ENCODE data around the gene RFT1.
A peak's percentile ranks its signal among the peaks of the same experiment; 100 is the strongest.

The RFT1 gene

DNA sequence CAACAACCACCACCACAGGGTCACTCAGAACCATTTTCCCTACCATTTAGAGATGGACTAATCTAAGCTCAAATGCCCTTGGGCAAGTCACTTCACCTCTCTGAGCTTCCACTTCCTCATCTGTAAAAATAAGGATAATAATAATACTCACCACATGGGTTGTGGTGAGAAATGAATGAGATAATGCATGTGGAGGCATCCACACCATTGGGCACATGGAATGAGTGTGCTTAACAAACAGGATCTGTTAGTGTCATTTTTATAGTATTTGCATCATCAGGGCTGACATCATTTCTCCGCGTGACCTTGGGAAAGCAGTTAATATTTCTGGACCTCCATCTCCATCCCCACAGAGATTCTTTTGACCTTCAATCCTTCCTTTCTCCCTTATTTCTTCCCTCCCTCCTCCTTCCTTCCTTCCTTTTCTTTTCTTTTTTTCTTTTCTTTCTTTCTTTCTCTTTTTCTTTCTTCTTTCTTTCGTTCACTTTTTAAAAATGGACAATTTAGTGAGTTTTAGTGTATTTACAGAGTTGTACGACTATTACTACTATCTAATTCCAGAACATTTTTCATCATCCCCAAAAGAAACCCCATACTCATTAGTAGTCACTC lies 7.7 kb upstream of the RFT1 start:
- TF ChIP-seq POLR2AphosphoS5 (IDR thresholded peaks at IDR 0.05; ENCODE audit: low read depth) (no peak), SPI1 (IDR thresholded peaks at IDR 0.05; ENCODE audit: borderline replicate concordance, low read depth) (peak; percentile 73; the same call in 1 of the 2 replicates)
- H3K27ac ChIP-seq (replicated peaks), result peak overlapping the region; percentile 37
- peak in 1 of 2 experiments; percentile 85 for DNase-seq (ENCODE audit: low read depth in 1 of 2, low spot score in 1 of 2)

DNA sequence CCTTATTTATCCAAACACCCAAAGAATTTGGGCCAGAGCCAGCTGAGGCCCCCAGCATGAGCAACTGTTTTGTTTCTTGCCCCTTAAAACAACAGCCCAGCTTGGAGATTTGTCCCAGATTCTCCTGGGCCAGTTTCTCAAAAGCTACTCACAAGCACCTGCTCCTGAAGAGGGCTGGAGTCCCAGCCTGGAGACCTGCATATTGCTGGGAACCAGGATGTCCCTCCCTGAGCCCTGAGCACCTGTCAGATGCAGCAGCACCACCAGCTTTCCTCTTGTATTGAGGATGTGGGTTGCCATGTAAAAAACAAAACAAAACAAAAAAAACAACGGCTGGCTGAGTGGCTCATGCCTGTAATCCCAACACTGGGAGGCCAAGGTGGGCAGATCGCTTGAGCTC lies 7.0 kb upstream of the RFT1 start:
- no peak for TF ChIP-seq SPI1 (IDR thresholded peaks at IDR 0.05; ENCODE audit: borderline replicate concordance, low read depth)
- no peak for TF ChIP-seq GABPA (IDR thresholded peaks at IDR 0.05; ENCODE audit: low read depth)
- TF ChIP-seq, protein P1, sequence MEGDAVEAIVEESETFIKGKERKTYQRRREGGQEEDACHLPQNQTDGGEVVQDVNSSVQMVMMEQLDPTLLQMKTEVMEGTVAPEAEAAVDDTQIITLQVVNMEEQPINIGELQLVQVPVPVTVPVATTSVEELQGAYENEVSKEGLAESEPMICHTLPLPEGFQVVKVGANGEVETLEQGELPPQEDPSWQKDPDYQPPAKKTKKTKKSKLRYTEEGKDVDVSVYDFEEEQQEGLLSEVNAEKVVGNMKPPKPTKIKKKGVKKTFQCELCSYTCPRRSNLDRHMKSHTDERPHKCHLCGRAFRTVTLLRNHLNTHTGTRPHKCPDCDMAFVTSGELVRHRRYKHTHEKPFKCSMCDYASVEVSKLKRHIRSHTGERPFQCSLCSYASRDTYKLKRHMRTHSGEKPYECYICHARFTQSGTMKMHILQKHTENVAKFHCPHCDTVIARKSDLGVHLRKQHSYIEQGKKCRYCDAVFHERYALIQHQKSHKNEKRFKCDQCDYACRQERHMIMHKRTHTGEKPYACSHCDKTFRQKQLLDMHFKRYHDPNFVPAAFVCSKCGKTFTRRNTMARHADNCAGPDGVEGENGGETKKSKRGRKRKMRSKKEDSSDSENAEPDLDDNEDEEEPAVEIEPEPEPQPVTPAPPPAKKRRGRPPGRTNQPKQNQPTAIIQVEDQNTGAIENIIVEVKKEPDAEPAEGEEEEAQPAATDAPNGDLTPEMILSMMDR (IDR thresholded peaks at IDR 0.05; ENCODE audit: insufficient read depth, low read length), result no peak
- TF ChIP-seq POLR2AphosphoS5 (IDR thresholded peaks at IDR 0.05; ENCODE audit: low read depth), result no peak
- TF ChIP-seq, protein P2, sequence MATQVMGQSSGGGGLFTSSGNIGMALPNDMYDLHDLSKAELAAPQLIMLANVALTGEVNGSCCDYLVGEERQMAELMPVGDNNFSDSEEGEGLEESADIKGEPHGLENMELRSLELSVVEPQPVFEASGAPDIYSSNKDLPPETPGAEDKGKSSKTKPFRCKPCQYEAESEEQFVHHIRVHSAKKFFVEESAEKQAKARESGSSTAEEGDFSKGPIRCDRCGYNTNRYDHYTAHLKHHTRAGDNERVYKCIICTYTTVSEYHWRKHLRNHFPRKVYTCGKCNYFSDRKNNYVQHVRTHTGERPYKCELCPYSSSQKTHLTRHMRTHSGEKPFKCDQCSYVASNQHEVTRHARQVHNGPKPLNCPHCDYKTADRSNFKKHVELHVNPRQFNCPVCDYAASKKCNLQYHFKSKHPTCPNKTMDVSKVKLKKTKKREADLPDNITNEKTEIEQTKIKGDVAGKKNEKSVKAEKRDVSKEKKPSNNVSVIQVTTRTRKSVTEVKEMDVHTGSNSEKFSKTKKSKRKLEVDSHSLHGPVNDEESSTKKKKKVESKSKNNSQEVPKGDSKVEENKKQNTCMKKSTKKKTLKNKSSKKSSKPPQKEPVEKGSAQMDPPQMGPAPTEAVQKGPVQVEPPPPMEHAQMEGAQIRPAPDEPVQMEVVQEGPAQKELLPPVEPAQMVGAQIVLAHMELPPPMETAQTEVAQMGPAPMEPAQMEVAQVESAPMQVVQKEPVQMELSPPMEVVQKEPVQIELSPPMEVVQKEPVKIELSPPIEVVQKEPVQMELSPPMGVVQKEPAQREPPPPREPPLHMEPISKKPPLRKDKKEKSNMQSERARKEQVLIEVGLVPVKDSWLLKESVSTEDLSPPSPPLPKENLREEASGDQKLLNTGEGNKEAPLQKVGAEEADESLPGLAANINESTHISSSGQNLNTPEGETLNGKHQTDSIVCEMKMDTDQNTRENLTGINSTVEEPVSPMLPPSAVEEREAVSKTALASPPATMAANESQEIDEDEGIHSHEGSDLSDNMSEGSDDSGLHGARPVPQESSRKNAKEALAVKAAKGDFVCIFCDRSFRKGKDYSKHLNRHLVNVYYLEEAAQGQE (IDR thresholded peaks at IDR 0.05; ENCODE audit: insufficient replicate concordance, low read depth), result no peak
- H3K4me3 ChIP-seq (replicated peaks; ENCODE audit: insufficient read depth, low read length), result no peak overlapping the region
- no peak for DNase-seq (ENCODE audit: low read depth in 1 of 2, low spot score in 1 of 2)
- peak overlapping the region; percentile 37 for H3K27ac ChIP-seq (replicated peaks)
- H3K27me3 ChIP-seq (ENCODE audit: insufficient read depth, poor library complexity, severe bottlenecking), result no peaks in the 10 kb centered on the region

More for the DNA sequence above, 7.7 kb upstream of the RFT1 start:
- Histone ChIP-seq H3K27me3 (ENCODE audit: insufficient read depth, poor library complexity, severe bottlenecking) (no peaks in the 10 kb centered on the region), H3K4me3 (replicated peaks; ENCODE audit: insufficient read depth, low read length) (no peak overlapping the region)

DNA sequence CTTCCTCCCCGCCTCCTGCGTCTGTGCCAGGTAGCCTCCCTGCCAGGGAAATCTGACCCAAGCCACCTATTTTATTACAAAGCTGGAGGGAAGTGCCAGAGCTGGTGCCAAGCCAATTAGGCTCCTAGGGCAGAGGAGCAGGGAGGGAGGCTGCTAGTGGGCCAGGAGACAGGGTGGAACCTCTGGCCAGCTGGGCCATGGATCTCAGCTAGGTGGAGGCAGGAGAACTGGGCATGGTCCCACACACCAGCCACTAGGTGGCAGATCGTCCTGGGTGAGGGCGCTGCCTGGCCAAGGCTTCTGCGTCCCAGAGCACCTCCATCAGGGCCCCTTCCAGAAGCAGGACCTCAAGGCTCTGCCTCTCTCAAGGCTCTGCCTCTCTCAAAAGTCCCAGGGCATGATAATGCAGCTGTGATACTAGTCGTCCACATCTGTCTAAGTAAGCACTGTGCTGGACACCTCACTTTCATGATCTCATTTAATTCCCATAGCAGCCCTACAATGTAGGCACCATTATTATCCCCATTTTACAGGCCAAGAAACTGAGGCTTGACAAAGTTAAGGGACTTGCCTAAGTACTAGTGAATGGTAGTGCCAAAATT lies 4.5 kb upstream of the RFT1 start:
- DNase-seq (ENCODE audit: low read depth in 1 of 2, low spot score in 1 of 2), result peak in 1 of 2 experiments; percentile 86
- Histone ChIP-seq H3K27me3 (ENCODE audit: insufficient read depth, poor library complexity, severe bottlenecking) (no peaks in the 10 kb centered on the region), H3K4me3 (replicated peaks; ENCODE audit: insufficient read depth, low read length) (no peak overlapping the region), H3K27ac (replicated peaks) (no peak overlapping the region)
- TF ChIP-seq GABPA (IDR thresholded peaks at IDR 0.05; ENCODE audit: low read depth), result no peak
- TF ChIP-seq, protein P1 (IDR thresholded peaks at IDR 0.05; ENCODE audit: insufficient read depth, low read length), result peak; percentile 90
- TF ChIP-seq, protein P2 (IDR thresholded peaks at IDR 0.05; ENCODE audit: insufficient replicate concordance, low read depth), result no peak

DNA sequence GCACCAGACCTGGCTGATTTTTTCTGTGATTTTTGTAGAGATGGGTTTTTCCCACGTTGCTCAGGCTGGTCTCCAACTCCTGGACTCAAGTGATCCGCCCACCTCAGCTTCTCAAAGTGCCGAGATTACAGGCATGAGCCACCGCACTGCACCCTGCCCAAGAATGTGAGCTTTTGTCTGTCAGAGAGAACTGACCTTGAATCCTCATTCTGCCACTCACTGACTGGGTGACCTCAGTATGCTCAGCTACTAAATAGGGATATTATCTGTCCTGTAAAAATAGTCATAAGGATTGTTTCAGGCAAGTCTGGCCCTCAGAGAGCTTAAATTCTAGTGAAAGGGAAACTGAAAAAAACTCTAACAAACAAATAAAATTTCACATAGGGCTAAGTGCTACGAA lies 2.1 kb upstream of the RFT1 start:
- DNase-seq (ENCODE audit: low read depth in 1 of 2, low spot score in 1 of 2), result no peak
- no peak overlapping the region for H3K27ac ChIP-seq (replicated peaks)
- H3K27me3 ChIP-seq (ENCODE audit: insufficient read depth, poor library complexity, severe bottlenecking), result no peaks in the 10 kb centered on the region
- no peak overlapping the region for H3K4me3 ChIP-seq (replicated peaks; ENCODE audit: insufficient read depth, low read length)
- TF ChIP-seq, protein P1 (IDR thresholded peaks at IDR 0.05; ENCODE audit: insufficient read depth, low read length), result no peak
- TF ChIP-seq SPI1 (IDR thresholded peaks at IDR 0.05; ENCODE audit: borderline replicate concordance, low read depth), result no peak

Data from HL-60 (cell line).